Measurements from ENCODE around the gene ZNF500. TPM values are rescaled to one million over a fixed set of nuclear protein-coding genes. Genes with fewer than 3 reads are reported as not detected.

ZNF500 gene
- total and polyA plus RNA-seq, 8 donors = 12.5 to 20.8 (median 15.2) TPM

DNA sequence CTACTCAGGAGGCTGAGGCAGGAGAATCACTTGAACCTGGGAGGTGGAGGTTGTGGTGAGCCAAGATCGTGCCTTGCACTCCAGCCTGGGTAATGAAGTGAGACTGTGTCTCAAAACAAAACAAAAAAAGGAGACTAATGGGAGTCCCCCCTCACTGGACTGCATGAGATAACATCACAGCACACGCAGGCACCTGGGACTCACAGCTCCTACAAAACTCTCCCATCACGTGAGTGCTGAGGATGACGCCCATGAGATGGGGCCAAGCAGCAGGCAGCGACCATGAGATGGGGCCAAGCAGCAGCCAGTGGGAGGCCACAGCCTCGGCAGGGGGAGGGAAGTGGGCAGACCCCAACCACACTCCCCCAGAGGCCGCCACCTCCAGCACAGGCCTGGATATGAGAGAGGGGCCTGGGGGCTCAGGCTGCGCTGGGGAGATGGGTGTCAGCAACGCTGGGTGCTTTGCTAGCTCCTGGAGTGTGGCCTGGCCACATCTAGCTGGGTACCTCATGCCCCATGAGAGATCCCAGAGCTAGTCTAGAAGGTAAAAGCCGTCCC is 17.2 kb downstream of the ZNF500 start:
- peaks cover 0 to 59% of the 10 kb centered on the region in 2 donors for H3K36me3 ChIP-seq
- H3K27ac ChIP-seq = no peak overlapping the region
- no peaks in the 10 kb centered on the region for H3K4me1 ChIP-seq
- DNase-seq (peak in 1 of 4 donors; percentile 70), ATAC-seq (no peak)
- H3K4me3 ChIP-seq = no peak overlapping the region
- intact Hi-C loops (cut with DNase I) = no loop called here
- no peaks in the 10 kb centered on the region for H3K27me3 ChIP-seq
- TF ChIP-seq, protein P1, sequence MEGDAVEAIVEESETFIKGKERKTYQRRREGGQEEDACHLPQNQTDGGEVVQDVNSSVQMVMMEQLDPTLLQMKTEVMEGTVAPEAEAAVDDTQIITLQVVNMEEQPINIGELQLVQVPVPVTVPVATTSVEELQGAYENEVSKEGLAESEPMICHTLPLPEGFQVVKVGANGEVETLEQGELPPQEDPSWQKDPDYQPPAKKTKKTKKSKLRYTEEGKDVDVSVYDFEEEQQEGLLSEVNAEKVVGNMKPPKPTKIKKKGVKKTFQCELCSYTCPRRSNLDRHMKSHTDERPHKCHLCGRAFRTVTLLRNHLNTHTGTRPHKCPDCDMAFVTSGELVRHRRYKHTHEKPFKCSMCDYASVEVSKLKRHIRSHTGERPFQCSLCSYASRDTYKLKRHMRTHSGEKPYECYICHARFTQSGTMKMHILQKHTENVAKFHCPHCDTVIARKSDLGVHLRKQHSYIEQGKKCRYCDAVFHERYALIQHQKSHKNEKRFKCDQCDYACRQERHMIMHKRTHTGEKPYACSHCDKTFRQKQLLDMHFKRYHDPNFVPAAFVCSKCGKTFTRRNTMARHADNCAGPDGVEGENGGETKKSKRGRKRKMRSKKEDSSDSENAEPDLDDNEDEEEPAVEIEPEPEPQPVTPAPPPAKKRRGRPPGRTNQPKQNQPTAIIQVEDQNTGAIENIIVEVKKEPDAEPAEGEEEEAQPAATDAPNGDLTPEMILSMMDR (IDR thresholded peaks at IDR 0.05) = no peak
- H3K9me3 ChIP-seq = no peaks in the 10 kb centered on the region

DNA sequence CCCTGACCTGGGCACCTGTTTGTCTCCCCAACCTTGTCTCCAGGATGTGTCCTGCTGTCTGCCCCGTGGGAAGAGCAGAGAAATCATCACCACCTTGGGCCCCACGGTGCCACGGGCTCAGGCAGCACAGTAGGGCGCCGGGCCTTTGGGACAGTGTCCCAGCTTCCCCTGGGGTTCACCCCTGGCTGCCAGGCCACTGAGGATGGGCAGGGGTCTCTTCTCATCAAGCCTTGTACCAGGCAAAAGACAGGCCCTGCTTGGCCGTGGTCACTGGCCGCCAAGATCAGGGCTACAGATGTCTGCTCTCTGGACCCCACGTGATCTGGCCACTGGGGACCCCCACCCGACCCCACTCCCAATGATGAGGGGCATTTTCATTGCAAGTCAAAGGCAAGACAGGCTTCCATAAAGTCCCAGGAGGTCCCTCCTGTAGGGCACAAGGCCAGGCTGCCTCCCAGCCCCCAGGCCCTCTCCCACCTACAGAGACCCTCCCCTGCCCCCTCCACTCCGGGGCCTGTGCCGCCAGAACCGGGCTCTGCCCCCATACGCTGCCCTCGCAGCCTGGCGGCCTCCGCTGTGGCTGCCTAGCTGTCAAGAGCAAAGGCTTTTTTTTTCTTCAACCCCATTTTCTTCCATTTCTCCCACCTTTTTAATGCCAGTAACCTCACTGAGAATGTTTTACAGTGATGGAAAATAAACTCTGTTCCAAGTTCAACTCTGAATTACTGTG is 18.1 kb downstream of the ZNF500 start:
- Histone ChIP-seq H3K9me3 (no peaks in the 10 kb centered on the region), H3K27ac (no peak overlapping the region), H3K27me3 (no peaks in the 10 kb centered on the region), H3K4me1 (no peaks in the 10 kb centered on the region), H3K36me3 (peaks cover 0 to 50% of the 10 kb centered on the region in 2 donors), H3K4me3 (no peak overlapping the region)
- TF ChIP-seq, protein P1 (IDR thresholded peaks at IDR 0.05) = no peak
- ATAC-seq (no peak), DNase-seq (peak in 1 of 4 donors; percentile 42)
- intact Hi-C loops (cut with DNase I) = no loop called here

DNA sequence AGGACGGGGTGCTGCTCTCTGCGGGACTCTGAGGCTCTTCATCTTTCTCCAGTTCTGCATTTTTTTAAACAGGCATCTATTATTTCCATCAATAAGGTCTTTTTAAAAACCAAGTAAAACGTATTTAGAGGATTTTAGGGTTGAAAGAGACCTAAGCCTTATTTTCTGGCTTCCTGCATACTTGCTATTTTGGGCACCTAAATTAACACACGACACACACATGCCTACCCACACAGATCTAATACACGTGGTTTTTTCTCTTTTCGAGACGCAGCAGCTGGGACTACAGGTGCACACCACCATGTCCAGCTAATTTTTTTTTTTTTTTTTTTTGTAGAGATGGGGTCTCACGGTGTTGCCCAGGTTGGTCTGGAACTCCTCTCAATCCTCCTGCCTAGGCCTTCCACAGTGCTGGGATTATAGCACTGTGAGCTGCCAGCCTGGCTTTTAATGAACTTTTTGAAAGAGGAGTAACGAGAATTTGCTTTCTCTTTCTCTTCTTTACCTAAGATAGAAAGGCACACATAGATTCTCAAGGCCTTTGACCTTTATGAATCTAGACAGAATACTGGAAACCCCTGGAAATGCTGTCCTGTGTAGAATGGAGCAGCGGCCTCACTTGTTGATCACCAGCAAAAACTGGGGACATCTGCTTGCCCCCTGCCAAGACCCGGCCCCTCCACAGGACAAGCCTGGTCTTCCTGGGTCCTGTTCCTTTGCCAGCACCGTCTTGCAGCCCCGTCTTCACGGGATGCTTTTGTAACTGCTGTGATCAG is 18.9 kb downstream of the ZNF500 start:
- no peaks in the 10 kb centered on the region for H3K4me1 ChIP-seq
- no peaks in the 10 kb centered on the region for H3K27me3 ChIP-seq
- TF ChIP-seq, protein P1 (IDR thresholded peaks at IDR 0.05) = no peak
- no peak overlapping the region for H3K27ac ChIP-seq
- H3K9me3 ChIP-seq = no peaks in the 10 kb centered on the region
- peaks cover 0 to 42% of the 10 kb centered on the region in 2 donors for H3K36me3 ChIP-seq
- intact Hi-C loops (cut with DNase I) = no loop called here
- peak in 1 of 4 donors; percentile 36 for DNase-seq
- H3K4me3 ChIP-seq = no peak overlapping the region
- no peak for ATAC-seq

DNA sequence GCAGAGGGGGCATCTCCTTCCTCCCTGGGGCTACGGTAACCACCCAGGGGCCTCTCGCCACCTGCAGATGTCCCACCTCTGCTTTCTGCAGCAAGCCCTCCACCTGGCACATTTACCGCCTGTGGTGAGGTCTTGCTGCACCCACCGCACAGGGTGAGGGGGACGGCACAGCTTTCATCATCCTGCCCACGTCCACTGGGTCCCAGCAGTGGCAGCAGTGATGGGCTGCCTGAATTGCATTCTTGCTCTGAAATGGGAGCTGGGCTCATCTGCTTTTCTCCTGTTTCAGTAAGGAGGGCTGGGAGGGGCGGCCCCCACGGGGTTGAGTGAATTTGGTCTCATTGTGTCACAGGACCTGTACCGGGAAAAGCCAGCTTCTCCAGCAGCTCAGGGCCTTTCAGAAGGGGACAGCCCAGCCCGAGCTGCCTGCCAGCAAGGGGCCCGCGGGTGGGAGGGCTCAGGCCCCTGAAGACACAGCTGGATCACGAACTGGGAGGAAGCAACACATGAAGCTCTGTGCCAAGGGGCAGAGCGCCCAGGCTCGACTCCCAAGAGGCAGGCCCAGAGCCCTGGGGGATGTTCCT is 19.9 kb downstream of the ZNF500 start:
- peaks cover 0 to 32% of the 10 kb centered on the region in 2 donors for H3K36me3 ChIP-seq
- H3K9me3 ChIP-seq = no peaks in the 10 kb centered on the region
- intact Hi-C loops (cut with DNase I) = no loop called here
- ATAC-seq (no peak), DNase-seq (peak in 2 of 4 donors; percentile 45 to 64)
- no peaks in the 10 kb centered on the region for H3K4me1 ChIP-seq
- H3K27me3 ChIP-seq = no peaks in the 10 kb centered on the region
- no peak overlapping the region for H3K4me3 ChIP-seq
- TF ChIP-seq, protein P1 (IDR thresholded peaks at IDR 0.05) = no peak
- no peak overlapping the region for H3K27ac ChIP-seq
